Measurements from ENCODE around the gene TCF25. TPM values are rescaled to one million over a fixed set of nuclear protein-coding genes. Genes with fewer than 3 reads are reported as not detected.

The TCF25 gene
- total RNA-seq, 1 donor from 2014 or later, result 162 TPM

GRCh38 chr16:89909777-89910716 lies 36.7 kb downstream of the TCF25 start:
- H3K27ac ChIP-seq, result no peak overlapping the region
- ATAC-seq (peak; percentile 90), DNase-seq (peak; percentile 87)
- intact Hi-C loops (cut with DNase I), result no loop called here
- H3K4me1 ChIP-seq, result peaks cover 5% of the 10 kb centered on the region
- H3K36me3 ChIP-seq, result peaks cover 43% of the 10 kb centered on the region
- TF ChIP-seq CTCF (IDR thresholded peaks at IDR 0.05), result peak; percentile 88
- no peaks in the 10 kb centered on the region for H3K9me3 ChIP-seq
- no peaks in the 10 kb centered on the region for H3K27me3 ChIP-seq
- no peak overlapping the region for H3K4me3 ChIP-seq

GRCh38 chr16:89910717-89911354 lies 37.4 kb downstream of the TCF25 start:
- H3K27me3 ChIP-seq, result no peaks in the 10 kb centered on the region
- H3K4me1 ChIP-seq, result peaks cover 5% of the 10 kb centered on the region
- TF ChIP-seq CTCF (IDR thresholded peaks at IDR 0.05), result no peak
- H3K27ac ChIP-seq, result no peak overlapping the region
- ATAC-seq (peak; percentile 2), DNase-seq (no peak)
- peaks cover 35% of the 10 kb centered on the region for H3K36me3 ChIP-seq
- intact Hi-C loops (cut with DNase I), result no loop called here
- no peak overlapping the region for H3K4me3 ChIP-seq
- H3K9me3 ChIP-seq, result no peaks in the 10 kb centered on the region

- DNase-seq, result no peak
Observed at GRCh38 chr16:89911375-89911774, 38.0 kb downstream of the TCF25 start.

GRCh38 chr16:89912143-89912542 lies 38.8 kb downstream of the TCF25 start:
- peaks cover 23% of the 10 kb centered on the region for H3K36me3 ChIP-seq
- H3K27me3 ChIP-seq, result no peaks in the 10 kb centered on the region
- TF ChIP-seq CTCF (IDR thresholded peaks at IDR 0.05), result no peak
- no peak overlapping the region for H3K27ac ChIP-seq
- H3K4me1 ChIP-seq, result peaks cover 7% of the 10 kb centered on the region
- H3K4me3 ChIP-seq, result no peak overlapping the region
- intact Hi-C loops (cut with DNase I), result no loop called here
- ATAC-seq (no peak), DNase-seq (no peak)
- no peaks in the 10 kb centered on the region for H3K9me3 ChIP-seq

More at GRCh38 chr16:89911375-89911774, 38.0 kb downstream of the TCF25 start:
- intact Hi-C loops (cut with DNase I), result no loop called here
- no peaks in the 10 kb centered on the region for H3K9me3 ChIP-seq
- H3K27ac ChIP-seq, result no peak overlapping the region
- peaks cover 5% of the 10 kb centered on the region for H3K4me1 ChIP-seq
- no peak for ATAC-seq
- H3K27me3 ChIP-seq, result no peaks in the 10 kb centered on the region
- no peak overlapping the region for H3K4me3 ChIP-seq
- H3K36me3 ChIP-seq, result peaks cover 30% of the 10 kb centered on the region
- no peak for TF ChIP-seq CTCF (IDR thresholded peaks at IDR 0.05)

GRCh38 chr16:89912627-89913026 lies 39.2 kb downstream of the TCF25 start:
- ATAC-seq (no peak), DNase-seq (no peak)
- H3K9me3 ChIP-seq, result no peaks in the 10 kb centered on the region
- intact Hi-C loops (cut with DNase I), result no loop called here
- peaks cover 23% of the 10 kb centered on the region for H3K36me3 ChIP-seq
- TF ChIP-seq CTCF (IDR thresholded peaks at IDR 0.05), result no peak
- H3K4me1 ChIP-seq, result peaks cover 12% of the 10 kb centered on the region
- no peak overlapping the region for H3K27ac ChIP-seq
- H3K4me3 ChIP-seq, result no peak overlapping the region
- H3K27me3 ChIP-seq, result no peaks in the 10 kb centered on the region
